Femur (tissue), 1 donor: Measurements from ENCODE around the gene CGNL1.

Source experiments
- DNase-seq: peaks from one replicate; pipeline ENCODE4 v3.0.0-alpha.2; 2017

Gene CGNL1

GRCh38 chr15:57375827-57376695 is at the start of gene CGNL1:
CGNL1 (plus strand) TSS chr15:57376505; CDS start chr15:57438000, 61,495 bp downstream.
- peak; percentile 61 for DNase-seq

- no peak for DNase-seq
These were observed 48.3 kb upstream of the CGNL1 start for GRCh38 chr15:57327985-57328471.

- no peak for DNase-seq
These were observed 47.8 kb upstream of the CGNL1 start for GRCh38 chr15:57328479-57328878.

GRCh38 chr15:57328897-57329296 is 47.4 kb upstream of the CGNL1 start:
- DNase-seq = no peak

- DNase-seq = no peak
These were observed 46.5 kb upstream of the CGNL1 start for GRCh38 chr15:57329582-57330367.

GRCh38 chr15:57330619-57331340 is 45.5 kb upstream of the CGNL1 start:
- no peak for DNase-seq

GRCh38 chr15:57332326-57332725 is 44.0 kb upstream of the CGNL1 start:
- DNase-seq = no peak

GRCh38 chr15:57333487-57333886 is 42.8 kb upstream of the CGNL1 start:
- no peak for DNase-seq

GRCh38 chr15:57334257-57334656 is 42.0 kb upstream of the CGNL1 start:
- DNase-seq = no peak

- no peak for DNase-seq
These were observed 41.0 kb upstream of the CGNL1 start for GRCh38 chr15:57335293-57335715.

GRCh38 chr15:57335719-57336118 is 40.6 kb upstream of the CGNL1 start:
- DNase-seq = no peak

- DNase-seq = peak; percentile 69
These were observed 38.4 kb upstream of the CGNL1 start for GRCh38 chr15:57337868-57338411.

- peak; percentile 15 for DNase-seq
These were observed 37.0 kb upstream of the CGNL1 start for GRCh38 chr15:57339321-57339720.

- peak; percentile 76 for DNase-seq
These were observed 35.5 kb upstream of the CGNL1 start for GRCh38 chr15:57340682-57341259.

- DNase-seq = peak; percentile 11
These were observed 33.3 kb upstream of the CGNL1 start for GRCh38 chr15:57343048-57343447.

- peak; percentile 10 for DNase-seq
These were observed 32.8 kb upstream of the CGNL1 start for GRCh38 chr15:57343498-57343897.

- peak; percentile 3 for DNase-seq
These were observed 32.0 kb upstream of the CGNL1 start for GRCh38 chr15:57344282-57344681.

GRCh38 chr15:57345584-57345983 is 30.7 kb upstream of the CGNL1 start:
- peak; percentile 34 for DNase-seq

GRCh38 chr15:57348081-57348480 is 28.2 kb upstream of the CGNL1 start:
- peak; percentile 5 for DNase-seq

- peak; percentile 9 for DNase-seq
These were observed 23.6 kb upstream of the CGNL1 start for GRCh38 chr15:57352535-57353316.

- DNase-seq = peak; percentile 19
These were observed 22.9 kb upstream of the CGNL1 start for GRCh38 chr15:57353317-57353804.
